Endothelial cell of umbilical vein (primary cell): ENCODE measurements around the gene GPATCH4. TPM values are rescaled to one million over a fixed set of nuclear protein-coding genes. Genes with fewer than 3 reads are reported as not detected.

Experiments
- BruUV-seq: library from RNA; stranded (reverse); fragments of 400-500 nt; replicated peaks from 2 replicates; lab custom pipeline; 2021; lab: Mats Ljungman, UMichigan
- CTCF ChIA-PET: fragments of 300-600, 350-600 bp; sonication (Branson Sonifier 250); formaldehyde crosslinking; loops from one replicate; lab custom pipeline; 2021; ENCODE audit warnings: antibody characterized with exemption, inconsistent platforms; lab: Charles Lee
- POLR2A ChIA-PET: fragments of 300-600, 350-600 bp; sonication (Branson Sonifier 250); formaldehyde crosslinking; loops from one replicate; lab custom pipeline; 2021; ENCODE audit warnings: antibody characterized with exemption, inconsistent platforms; lab: Charles Lee
- DNase-seq: peaks from one replicate; pipeline ENCODE4 v3.0.0-alpha.2; 2011; ENCODE audit warnings: low read depth, low spot score
- FAIRE-seq: peaks from 2 replicates; lab custom pipeline; 2011; peaks lifted over from hg19 to GRCh38; lab: Jason Lieb, UNC
- H2AFZ ChIP-seq: 2 replicates; pipeline ENCODE4 v1.6.0; 2012; ENCODE audit warnings: low read depth, low read length, control low read depth, inconsistent platforms
- H3K27ac ChIP-seq: 2 replicates; pipeline ENCODE4 v1.5.1; 2011; ENCODE audit warnings: low read depth, mild to moderate bottlenecking, control low read depth, low read length, moderate library complexity; ENCODE audit not compliant: insufficient read depth
- H3K27me3 ChIP-seq, 2 experiments: 2 replicates each; pipeline versions ENCODE4 v1.6.0 to v1.6.1; 2011; ENCODE audit warnings: low read length in 2 of 2, mixed read lengths in 1 of 2; ENCODE audit not compliant: control insufficient read depth in 2 of 2, insufficient read depth in 2 of 2
- H3K36me3 ChIP-seq, 2 experiments: 2 replicates in 1 of 2; 3 replicates in 1 of 2; pipeline ENCODE4 v1.5.1; 2011; ENCODE audit warnings: low read length in 2 of 2, mild to moderate bottlenecking in 1 of 2, moderate library complexity in 1 of 2; ENCODE audit not compliant: control insufficient read depth in 2 of 2, insufficient read depth in 2 of 2; ENCODE audit errors: extremely low read depth in 1 of 2
- H3K4me1 ChIP-seq: 3 replicates; pipeline ENCODE4 v1.5.1; 2011; ENCODE audit warnings: mild to moderate bottlenecking, low read length; ENCODE audit not compliant: control insufficient read depth, insufficient read depth; ENCODE audit errors: extremely low read depth
- H3K4me2 ChIP-seq: 2 replicates; pipeline ENCODE4 v1.6.1; 2011; ENCODE audit warnings: low read length, control low read depth, mixed read lengths; ENCODE audit not compliant: insufficient read depth
- H3K4me3 ChIP-seq, 3 experiments: fragments of 200-600 bp in 1 of 3; sonication (generic), shearing (Covaris generic) in 1 of 3; replicated peaks in 1 of 3; 2 replicates each; pipeline ENCODE4 v1.5.1; 2011 to 2016; ENCODE audit warnings: control low read depth in 3 of 3, low read length in 3 of 3, mild to moderate bottlenecking in 2 of 3, inconsistent platforms in 1 of 3, low read depth in 1 of 3, moderate library complexity in 1 of 3; ENCODE audit not compliant: insufficient read depth in 1 of 3
- H3K79me2 ChIP-seq: 2 replicates; pipeline ENCODE4 v1.6.0; 2012; ENCODE audit warnings: low read length, inconsistent platforms; ENCODE audit not compliant: control insufficient read depth, insufficient read depth
- H3K9ac ChIP-seq: replicated peaks from 2 replicates; pipeline ENCODE3; 2011; ENCODE audit warnings: low read length, control low read depth; ENCODE audit not compliant: insufficient read depth; ENCODE audit errors: extremely low read depth
- H3K9me1 ChIP-seq: replicated peaks from 3 replicates; pipeline ENCODE4 v1.6.0; 2011; ENCODE audit warnings: mild to moderate bottlenecking, low read length; ENCODE audit not compliant: control insufficient read depth, insufficient read depth; ENCODE audit errors: extremely low read depth
- H3K9me3 ChIP-seq: replicated peaks from 2 replicates; pipeline ENCODE4 v1.5.1; 2012; ENCODE audit warnings: low read length, inconsistent platforms; ENCODE audit not compliant: control insufficient read depth, insufficient read depth
- H4K20me1 ChIP-seq: replicated peaks from 2 replicates; pipeline ENCODE3; 2011; ENCODE audit warnings: mild to moderate bottlenecking, low read length; ENCODE audit not compliant: control insufficient read depth, insufficient read depth; ENCODE audit errors: extremely low read depth
- EZH2 ChIP-seq: IDR thresholded peaks from 2 replicates; pipeline ENCODE4 v1.6.1; 2012; ENCODE audit warnings: borderline replicate concordance, low read depth, mild to moderate bottlenecking, moderate library complexity, low read length, inconsistent platforms; ENCODE audit not compliant: severe bottlenecking
- GATA2 ChIP-seq: IDR thresholded peaks from 2 replicates; pipeline ENCODE4 v1.7.0; 2011; ENCODE audit warnings: low read depth, mild to moderate bottlenecking, moderate library complexity, mixed read lengths, low read length; ENCODE audit not compliant: insufficient read length, insufficient read depth
- JUN ChIP-seq: IDR thresholded peaks from 2 replicates; pipeline ENCODE4 v1.6.1; 2011; ENCODE audit warnings: borderline replicate concordance, low read depth; ENCODE audit not compliant: insufficient read length, insufficient read depth
- MYC ChIP-seq: IDR thresholded peaks from one replicate; pipeline ENCODE4 v1.6.1; 2011; ENCODE audit warnings: mild to moderate bottlenecking, low read depth, low read length
- POLR2A ChIP-seq: IDR thresholded peaks from 2 replicates; pipeline ENCODE4 v1.6.1; 2012; ENCODE audit warnings: low read depth, mild to moderate bottlenecking, control low read depth, low read length
- POLR2AphosphoS5 ChIP-seq: IDR thresholded peaks from 2 replicates; pipeline ENCODE4 v1.6.1; 2012; ENCODE audit warnings: low read depth, mild to moderate bottlenecking, control low read depth, low read length, moderate library complexity; ENCODE audit not compliant: insufficient read depth
- dilution Hi-C: fragments of 300-500 bp; cut with MboI; formaldehyde crosslinking; loops from one replicate; pipeline ENCODE4 v1.15.0; 2019; ENCODE audit warnings: low sequenced_read_pairs; ENCODE audit not compliant: extremely low pct_ligation_motif_present
- intact Hi-C: fragments of 100-400 bp; cut with micrococcal nuclease; formaldehyde crosslinking; loops from one replicate; pipeline ENCODE4 v1.10.0; 2022
- polyA plus RNA-seq, 4 experiments: library from polyadenylated mRNA; depleted of rRNA in 3 of 4; stranded (reverse) in 3 of 4; unstranded in 1 of 4; fragments of >200 nt; gene quantifications; 2 replicates each; pipeline versions ENCODE4 v1.2.1 to v1.2.3, GENCODE V29; 2011 to 2012; ENCODE audit warnings: missing spikeins in 1 of 4
- total RNA-seq: library from RNA; stranded (reverse); gene quantifications from 2 replicates; pipeline ENCODE4 v1.2.3, GENCODE V29; 2021
- TF ChIP-seq, protein P1 (sequence below): IDR thresholded peaks from 2 replicates; pipeline ENCODE4 v1.6.1; 2011; ENCODE audit not compliant: insufficient read depth, insufficient read length
- TF ChIP-seq, protein P2 (sequence below), 2 donors: IDR thresholded peaks; 1 replicate in 1 of 2; 2 replicates in 1 of 2; pipeline ENCODE4 v1.5.1; 2011; ENCODE audit warnings: low read length in 2 of 2, mild to moderate bottlenecking in 2 of 2, moderate library complexity in 2 of 2, control low read depth in 1 of 2, inconsistent platforms in 1 of 2, low read depth in 1 of 2; ENCODE audit not compliant: insufficient read depth in 1 of 2; ENCODE audit errors: extremely low read depth in 1 of 2

The GPATCH4 gene
- total and polyA plus RNA-seq, 2 donors (not counting 3 experiments of a cell fraction or from before 2014, with no cell fraction given) = 22.4 to 29.2 TPM

DNA sequence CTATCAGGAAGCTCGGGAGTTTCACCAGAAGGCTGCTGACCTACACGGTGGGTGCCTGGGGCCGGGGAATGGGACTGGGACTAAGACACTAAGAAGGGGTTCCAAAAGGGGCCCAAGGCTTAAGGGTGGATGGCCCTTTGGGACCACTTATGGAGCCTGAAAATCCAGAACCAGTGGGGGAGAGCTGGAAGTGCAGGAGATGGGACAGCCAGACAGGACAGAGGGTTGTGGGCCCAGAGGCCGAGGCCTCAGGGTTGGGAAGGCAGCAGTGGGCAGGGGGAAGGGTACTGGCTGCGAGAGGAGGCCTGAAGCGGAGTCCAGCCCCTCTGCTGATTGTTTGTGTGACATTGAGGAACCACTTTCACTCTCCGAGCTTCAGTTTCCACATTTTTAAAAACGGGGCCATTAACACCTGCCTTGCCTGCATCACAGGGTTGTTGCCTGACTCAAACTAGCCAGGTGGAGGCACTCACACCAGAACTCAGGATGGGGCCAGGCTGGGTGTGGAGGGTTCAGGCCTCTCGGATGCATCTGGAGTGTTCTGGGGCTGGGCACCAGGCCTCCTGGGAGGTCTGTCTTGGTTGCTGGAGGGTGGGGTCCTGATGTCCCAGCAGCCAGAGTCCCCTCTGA, 18.8 kb downstream of the GPATCH4 start:
- TF ChIP-seq POLR2A (no peak), POLR2AphosphoS5 (no peak), GATA2 (no peak), EZH2 (no peak), MYC (no peak), JUN (no peak)
- TF ChIP-seq, protein P1, sequence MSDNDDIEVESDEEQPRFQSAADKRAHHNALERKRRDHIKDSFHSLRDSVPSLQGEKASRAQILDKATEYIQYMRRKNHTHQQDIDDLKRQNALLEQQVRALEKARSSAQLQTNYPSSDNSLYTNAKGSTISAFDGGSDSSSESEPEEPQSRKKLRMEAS = no peak
- TF ChIP-seq, protein P2, sequence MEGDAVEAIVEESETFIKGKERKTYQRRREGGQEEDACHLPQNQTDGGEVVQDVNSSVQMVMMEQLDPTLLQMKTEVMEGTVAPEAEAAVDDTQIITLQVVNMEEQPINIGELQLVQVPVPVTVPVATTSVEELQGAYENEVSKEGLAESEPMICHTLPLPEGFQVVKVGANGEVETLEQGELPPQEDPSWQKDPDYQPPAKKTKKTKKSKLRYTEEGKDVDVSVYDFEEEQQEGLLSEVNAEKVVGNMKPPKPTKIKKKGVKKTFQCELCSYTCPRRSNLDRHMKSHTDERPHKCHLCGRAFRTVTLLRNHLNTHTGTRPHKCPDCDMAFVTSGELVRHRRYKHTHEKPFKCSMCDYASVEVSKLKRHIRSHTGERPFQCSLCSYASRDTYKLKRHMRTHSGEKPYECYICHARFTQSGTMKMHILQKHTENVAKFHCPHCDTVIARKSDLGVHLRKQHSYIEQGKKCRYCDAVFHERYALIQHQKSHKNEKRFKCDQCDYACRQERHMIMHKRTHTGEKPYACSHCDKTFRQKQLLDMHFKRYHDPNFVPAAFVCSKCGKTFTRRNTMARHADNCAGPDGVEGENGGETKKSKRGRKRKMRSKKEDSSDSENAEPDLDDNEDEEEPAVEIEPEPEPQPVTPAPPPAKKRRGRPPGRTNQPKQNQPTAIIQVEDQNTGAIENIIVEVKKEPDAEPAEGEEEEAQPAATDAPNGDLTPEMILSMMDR (IDR thresholded peaks at IDR 0.05; ENCODE audit: extremely low read depth in 1 of 2, insufficient read depth in 1 of 2, low read depth in 1 of 2, low read length in 2 of 2) = no peak
- no peak overlapping the region for H3K9ac ChIP-seq
- no peaks in the 10 kb centered on the region for H3K79me2 ChIP-seq
- CTCF ChIA-PET = interaction anchor here (0.8 to 9.3 kb wide), 6 partner anchors 26 to 144 kb away, joined by 3 to 104 read pairs (median 8); no protein-coding TSS in a partner anchor
- H3K36me3 ChIP-seq = no peaks in the 10 kb centered on the region
- no peaks in the 10 kb centered on the region for H3K4me1 ChIP-seq
- H3K27ac ChIP-seq = no peak overlapping the region
- no peak for FAIRE-seq
- no peaks in the 10 kb centered on the region for H3K9me3 ChIP-seq
- intact Hi-C loops (no loop called here), dilution Hi-C loops (no loop called here)
- no peaks in the 10 kb centered on the region for H3K9me1 ChIP-seq
- H4K20me1 ChIP-seq = no peaks in the 10 kb centered on the region
- peaks cover 0 to 2% of the 10 kb centered on the region in 2 experiments for H3K27me3 ChIP-seq
- no peak overlapping the region for H2AFZ ChIP-seq
- no peak overlapping the region for H3K4me2 ChIP-seq
- no TSS peak for BruUV-seq
- no peak for DNase-seq
- POLR2A ChIA-PET = no interaction called here
- H3K4me3 ChIP-seq = no peak overlapping the region
